Fibroblast of peridontal ligament (primary cell): ENCODE data around the gene RPS6KA5.
A peak's percentile ranks its signal among the peaks of the same experiment; 100 is the strongest.
"Not testable (repeated sequence)": the region's sequence is repeated elsewhere in the genome, so short reads cannot be mapped to it uniquely, and the experiment has no call there.

Experiments
- DNase-seq: peaks from one replicate; pipeline ENCODE4 v3.0.0-alpha.2; 2010; ENCODE audit errors: extremely low read depth

The RPS6KA5 gene

DNA sequence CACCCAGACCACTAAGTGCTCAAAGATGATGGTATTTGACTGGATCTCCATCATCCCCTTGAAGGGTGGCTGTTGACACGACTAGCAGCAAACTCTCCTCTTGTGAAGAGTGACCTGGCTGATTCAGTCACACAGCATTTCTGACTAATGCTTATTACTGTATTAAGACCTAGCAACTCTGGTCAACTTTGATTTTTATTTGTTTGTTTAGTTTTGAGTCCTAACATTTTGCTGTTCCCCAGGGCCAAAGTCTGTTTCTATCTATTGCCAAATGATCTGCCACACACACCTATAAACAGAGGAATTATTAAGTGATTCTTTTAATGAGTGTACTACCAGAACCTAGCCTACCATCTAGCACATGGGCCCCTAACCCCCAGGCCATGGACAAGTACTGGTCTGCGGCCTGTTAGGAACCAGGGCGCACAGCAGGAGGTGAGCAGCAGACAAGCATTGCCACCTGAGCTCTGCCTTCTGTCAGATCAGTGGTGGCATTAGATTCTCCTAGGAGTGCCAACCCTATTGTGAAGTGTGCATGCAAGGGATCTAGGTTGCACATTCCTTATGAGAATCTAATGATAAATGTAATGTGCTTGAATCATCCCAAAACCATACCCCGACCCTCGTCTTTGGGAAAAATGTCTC, 120.0 kb downstream of the RPS6KA5 start:
- DNase-seq, result no peak

DNA sequence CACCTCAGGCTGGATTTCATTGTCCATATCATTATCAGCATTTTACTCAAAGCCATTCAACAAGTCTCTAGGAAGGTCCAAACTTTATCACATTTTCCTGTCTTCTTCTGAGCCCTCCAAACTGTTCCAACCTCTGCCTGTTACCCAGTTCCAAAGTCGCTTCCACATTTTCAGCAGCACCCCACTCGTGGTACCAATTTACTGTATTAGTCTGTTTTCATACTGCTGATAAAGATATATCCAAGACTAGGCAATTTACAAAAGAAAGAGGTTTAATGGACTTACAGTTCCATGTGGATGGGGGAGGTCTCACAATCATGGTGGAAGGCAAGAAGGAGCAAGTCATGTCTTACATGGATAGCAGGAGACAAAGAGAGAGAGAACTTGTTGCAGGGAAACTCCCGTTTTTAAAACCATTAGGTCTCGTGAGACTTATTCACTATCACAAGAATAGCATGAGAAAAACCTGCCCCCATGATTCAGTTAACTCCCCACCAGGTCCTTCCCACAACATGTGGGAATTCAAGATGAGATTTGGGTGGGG, 121.1 kb downstream of the RPS6KA5 start:
- not testable (repeated sequence) for DNase-seq

DNA sequence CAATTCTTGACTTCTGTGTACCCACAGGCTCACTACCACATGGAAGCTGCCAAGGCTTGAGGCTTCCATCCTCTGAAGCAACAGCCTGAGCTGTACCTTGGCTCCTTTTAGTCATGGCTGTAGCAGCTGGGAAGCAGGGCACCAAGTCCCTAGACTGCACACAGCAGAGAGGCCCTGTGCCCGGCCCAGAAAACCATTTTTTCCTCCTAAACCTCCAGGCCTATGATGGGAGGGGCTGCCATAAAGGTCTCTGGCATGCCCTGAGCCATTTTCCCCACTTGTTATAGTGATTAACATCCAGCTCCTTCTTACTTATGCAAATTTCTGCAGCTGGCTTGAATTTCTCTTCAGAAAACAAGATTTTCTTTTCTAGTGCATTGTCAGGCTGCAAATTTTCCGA, 121.8 kb downstream of the RPS6KA5 start:
- no peak for DNase-seq

DNA sequence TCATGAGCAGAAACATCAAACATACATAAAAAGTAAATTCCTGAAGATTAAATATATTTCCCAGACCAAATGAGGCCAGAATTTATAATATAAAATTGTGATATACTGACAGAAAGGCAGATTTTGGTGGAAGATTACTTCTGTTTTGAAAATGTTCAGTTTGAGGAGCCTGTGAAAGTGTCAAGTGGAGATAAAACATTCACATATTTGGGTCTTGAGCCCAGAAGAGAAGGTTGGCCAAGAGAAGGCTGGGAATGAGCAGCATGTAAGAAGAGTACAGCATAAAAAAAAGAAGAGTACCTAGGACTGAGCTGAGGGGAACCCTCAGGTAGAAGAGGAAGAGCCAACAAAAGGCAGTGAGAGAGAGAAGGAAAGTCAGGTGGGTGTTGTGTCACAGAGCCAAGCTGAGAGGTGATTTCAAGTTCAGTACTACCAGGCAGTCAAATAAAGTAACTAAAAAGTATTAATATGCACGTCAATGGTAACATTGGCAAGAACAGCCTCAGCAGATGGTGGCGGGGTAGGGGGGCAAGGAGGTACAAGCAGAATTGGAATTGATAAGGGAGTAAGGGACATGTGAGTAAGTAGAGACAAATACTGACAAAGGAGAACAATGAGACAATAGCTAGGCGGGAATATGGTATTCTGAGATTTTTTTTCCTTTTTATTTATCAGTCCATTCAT, 123.5 kb downstream of the RPS6KA5 start:
- no peak for DNase-seq

DNA sequence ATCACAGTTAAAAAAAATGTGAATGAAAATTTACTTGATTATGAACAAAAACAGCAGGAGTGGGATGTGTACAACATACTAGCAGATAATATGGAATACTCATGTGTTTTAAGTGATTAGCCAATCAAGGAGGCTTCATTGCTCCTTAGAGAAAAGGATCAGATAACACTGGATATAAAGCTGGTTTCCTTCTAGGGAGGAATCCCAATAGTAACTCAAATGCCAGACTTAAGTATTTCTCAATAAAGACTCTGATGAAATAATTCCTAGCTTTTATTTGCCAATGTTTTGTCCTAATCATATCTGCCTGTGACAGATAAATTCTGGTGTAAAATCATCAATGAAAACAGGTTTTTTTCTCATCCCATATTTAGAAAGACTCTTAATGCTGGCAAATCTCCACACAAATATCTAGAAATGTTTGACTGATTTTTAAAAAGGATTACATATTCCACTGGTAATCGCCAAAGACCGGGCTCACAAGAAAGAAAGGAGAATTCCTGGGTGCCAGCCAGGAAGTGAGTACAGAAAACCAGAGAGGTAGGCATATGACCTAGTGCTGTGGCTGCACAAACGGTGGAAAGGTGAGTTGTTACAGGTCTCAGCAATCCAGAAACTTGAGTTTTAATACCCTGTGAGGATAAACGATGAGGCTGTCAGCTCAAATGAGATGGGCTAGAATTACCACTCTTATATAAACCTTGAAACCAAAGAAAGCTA, 135.7 kb downstream of the RPS6KA5 start:
- peak; percentile 65 for DNase-seq

DNA sequence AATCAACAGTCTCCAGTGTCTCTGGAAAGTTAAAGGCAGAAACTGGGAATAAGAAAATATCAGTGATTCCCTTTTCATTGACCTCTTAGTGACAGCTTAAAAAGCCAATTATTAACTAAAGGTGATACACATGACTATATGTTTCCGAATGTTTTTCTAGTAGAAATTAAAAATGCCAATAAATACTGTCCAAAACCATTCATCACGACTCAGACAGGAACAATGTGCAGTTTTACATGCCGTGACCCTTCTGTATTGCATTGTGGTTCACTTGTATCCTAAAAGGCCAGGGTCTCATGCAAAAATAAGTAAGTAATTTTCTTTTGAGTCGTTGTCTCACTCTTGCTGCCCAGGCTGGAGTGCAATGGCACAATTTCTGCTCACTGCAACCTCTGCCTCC, 138.3 kb downstream of the RPS6KA5 start:
- no peak for DNase-seq

DNA sequence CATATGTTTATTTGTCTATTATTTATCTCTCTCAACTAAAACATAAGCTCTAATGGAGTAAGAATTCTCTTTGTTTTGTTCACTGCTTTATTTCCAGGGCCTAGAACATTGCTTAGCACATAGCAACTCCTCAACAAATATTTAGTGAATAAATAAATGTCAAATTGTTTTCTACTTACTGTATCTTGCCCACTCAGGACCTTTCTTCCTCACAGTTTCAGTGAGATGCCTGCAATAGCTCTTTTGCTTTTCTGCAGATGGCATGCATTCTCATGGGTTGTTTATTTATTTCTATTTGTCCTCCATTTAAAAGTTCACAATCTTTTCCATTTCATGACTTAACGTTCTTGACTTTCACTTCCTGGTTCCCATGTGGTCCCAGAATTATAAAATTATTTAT, 149.3 kb downstream of the RPS6KA5 start:
- DNase-seq, result peak; percentile 24

DNA sequence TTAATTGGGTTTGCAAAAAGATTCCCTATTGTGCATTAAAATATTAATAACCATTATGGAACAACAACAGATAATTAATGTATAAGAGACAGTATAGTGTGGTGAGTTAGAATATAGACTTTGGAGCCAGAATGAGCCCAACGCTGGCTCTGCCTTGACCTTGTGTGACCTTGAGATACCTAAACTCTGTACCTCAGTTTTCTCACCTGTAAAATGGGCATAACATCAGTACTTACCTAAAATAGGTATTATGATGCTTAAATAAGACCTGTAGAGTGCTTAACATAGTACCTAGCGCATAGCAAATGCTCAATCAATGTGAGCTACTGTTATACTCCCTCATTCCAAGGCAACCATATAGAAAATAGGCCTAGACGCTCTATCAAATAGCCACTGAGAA, 153.3 kb downstream of the RPS6KA5 start:
- no peak for DNase-seq

DNA sequence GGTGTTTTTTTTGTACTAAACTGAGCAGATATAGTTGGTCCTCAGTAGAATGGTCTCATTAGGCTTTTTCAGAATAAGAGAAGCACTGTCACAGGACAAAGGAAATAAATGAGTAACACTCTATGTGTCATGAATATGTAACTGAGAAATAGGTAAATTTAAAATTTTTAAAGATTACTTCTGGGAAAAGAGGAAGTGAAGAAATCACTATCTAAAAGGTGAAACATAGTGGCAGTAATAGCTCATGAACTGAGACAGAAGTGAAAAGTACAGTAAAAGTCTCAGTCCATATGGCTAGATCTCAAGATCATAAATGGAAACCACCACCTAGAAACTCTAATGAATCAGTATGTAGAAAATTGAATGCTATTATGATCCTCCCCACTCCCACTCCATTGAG, 154.9 kb downstream of the RPS6KA5 start:
- no peak for DNase-seq

DNA sequence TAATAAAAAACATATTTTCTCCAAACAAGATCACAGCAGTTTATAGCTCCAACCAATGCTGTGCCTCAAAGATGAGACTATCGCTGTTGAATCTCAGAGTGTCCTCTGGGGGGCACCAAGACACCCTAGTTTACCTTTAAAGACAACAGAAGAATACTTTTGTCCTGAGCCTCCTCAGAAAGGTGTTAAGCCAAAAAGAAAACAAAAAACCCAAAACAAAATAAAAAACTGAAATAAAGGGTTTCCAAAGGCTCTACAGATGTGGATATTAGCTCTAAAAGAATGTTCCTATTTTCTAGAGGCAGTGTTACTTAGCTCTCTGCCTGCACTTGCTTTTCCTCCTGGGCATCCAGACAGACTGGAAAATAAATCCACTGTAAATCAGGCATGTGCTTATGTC, 157.3 kb downstream of the RPS6KA5 start:
- peak; percentile 77 for DNase-seq

DNA sequence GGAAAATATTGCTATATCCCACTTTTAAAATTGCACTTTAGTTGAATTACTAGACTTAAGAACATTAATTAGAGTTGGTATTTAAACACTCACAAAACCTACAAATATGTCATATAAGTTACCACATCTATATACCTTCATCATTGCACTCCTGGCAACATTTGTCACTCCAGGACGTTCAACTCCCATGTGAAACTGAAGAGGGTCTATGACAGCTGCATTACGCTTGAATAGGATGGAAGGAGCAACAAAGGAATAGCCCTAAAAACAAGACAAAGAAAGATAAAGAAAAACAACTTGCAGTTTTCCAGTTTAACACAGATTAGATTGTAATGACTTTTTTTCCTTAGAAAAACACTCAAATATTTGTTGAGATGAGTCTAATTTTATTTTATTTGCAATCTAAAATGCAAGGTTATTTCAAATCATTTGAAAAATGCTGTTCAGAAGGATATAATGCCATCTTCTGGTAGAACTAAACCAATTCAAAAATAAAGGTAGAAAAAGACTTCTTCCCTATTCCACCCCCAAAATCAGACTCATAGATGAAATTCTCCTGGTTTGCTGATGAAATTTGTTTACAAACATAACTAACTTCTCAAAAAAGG, 159.9 kb downstream of the RPS6KA5 start:
- peak; percentile 47 for DNase-seq

DNA sequence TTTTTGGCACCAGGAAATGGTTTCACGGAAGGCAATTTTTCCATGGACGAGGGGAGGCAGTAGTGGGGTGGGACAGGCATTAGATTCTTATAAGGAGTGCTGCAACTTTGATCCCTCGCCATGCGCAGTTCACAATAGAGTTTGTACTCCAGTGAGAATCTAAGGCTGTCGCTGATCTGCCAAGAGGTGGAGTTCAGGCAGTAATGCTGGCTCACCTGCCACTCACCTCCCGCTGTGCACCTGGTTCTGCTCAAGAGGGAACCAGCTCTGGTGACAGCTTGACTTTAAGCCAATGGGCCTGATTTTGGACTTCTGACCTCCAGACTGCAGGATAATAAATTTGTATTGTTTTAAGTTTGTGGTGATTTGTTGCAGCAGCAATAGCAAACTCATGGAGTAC, 163.4 kb downstream of the RPS6KA5 start:
- DNase-seq, result no peak

DNA sequence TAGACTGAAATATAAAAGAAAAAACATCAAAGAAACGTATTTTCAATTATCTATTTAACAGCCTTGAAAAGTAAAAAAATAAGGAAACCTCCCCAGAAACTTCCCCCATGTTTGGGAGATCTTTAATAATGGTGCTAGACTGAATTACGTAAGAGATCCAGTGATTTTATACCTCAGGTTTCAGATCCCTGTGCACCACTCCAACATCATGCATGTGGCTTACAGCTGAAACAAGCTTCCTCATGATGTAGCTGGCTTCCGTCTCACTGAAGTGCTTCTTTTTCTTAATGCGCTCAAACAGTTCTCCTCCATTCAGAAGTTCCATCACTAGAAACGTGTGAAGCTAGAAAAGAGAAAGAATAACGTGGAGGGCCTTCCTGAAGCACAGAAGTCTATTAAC, 166.2 kb downstream of the RPS6KA5 start:
- no peak for DNase-seq

DNA sequence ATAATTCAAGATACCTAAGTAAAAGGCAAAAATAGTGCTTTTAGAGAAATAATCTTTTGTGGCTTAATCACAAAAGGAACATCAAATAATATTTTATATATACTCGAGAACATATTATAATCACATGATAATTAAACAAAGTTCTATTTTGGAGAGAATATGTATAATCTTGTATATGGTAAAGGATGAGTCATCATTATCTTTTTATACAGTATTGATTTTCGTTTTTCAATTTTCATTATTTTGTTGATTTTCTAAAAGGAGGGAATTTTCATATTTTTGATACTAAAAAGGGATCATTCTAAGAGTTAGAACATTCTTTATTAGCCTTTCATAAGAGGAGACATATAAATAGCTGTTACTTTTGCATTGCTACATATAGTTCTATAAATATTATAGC, 166.9 kb downstream of the RPS6KA5 start:
- no peak for DNase-seq

DNA sequence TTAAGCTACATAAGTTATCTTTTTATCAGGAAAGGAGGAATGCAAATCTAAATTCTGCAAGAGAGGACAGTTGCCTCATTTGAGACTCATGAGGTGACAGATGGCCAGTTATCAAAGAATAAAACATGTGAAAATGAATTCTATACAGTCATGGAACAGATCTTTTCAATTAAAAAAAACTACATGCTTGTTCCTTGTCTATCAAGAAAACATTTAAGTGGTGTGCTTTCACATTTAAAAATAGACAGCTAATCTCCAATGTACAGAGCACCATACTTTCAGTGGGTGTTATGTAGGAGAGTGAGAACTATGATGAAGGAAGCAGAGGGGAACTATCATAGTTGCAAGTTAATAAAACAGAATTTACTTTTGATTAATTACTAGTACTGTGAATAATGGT, 167.5 kb downstream of the RPS6KA5 start:
- DNase-seq, result no peak

DNA sequence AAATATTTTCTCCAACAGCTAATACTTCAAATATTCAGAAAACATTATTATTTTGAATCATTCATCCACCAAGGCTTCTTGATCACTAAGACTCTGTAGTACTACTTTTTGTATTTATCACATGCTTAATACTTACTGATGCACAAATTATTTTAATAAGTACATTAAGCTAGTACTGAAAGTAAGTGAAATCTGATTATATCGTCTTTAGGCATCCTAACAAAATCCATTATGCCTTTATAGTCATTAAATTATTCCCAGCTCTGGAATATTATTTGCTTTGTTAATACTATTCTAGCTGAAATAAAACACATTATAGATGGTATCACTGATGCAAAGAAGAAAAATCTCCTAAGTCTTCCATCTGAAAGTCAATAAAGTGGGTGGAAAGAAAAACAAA, 169.1 kb downstream of the RPS6KA5 start:
- DNase-seq, result no peak

DNA sequence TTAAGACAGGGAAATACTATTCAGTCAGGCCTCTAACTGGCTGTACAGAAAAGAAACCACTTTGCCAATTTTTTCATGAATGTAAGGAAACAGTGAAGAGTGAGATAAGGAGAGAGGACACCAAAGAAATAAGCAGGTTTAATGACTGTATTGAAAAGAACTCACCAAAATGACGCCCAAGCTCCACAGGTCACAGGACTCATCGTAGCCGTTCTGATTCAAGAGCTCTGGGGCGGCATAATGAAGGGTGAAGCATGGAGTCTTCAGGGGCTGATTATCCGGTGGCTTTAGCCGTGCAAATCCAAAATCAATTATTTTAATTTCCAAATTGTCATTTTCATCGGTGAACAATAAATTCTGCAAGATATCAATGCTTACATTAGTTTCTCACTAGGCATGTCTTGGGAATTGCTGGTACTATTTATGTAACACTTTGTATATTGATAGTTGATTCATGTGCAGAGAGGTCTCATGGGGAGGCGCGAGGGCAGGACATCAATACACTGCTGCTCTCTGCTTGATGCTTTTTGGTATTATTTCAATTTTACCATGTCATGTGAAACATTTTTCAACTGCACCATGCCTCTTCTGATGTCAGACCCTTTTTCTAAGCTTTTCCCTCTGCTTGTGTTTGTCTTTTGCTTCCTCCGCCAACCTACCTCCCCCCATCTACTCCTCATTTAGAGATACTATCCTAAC, 170.0 kb downstream of the RPS6KA5 start:
- no peak for DNase-seq

DNA sequence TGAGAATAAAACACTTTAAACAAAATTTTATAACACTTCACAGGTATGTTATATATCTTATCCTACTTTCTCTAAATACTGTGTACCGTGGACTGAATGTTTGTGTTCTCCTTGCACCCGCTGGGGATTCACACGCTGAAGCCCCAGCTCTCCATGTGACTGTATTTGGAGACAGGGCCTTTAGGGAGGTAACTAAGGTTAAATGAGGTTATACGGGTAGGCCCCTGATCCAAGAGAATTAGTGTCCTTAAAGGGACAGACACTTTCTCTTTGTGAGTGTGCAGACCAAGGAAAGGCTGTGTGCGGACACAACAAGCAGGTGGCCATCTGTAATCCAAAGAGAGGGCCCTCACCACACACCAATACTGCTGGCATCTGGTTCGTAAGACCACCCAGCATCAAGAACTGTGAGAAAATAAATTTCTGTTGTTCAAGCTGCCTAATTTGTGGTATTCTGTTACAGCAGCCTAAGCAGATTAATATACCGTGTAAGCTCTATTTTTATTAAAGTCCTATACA, 174.1 kb downstream of the RPS6KA5 start:
- no peak for DNase-seq

DNA sequence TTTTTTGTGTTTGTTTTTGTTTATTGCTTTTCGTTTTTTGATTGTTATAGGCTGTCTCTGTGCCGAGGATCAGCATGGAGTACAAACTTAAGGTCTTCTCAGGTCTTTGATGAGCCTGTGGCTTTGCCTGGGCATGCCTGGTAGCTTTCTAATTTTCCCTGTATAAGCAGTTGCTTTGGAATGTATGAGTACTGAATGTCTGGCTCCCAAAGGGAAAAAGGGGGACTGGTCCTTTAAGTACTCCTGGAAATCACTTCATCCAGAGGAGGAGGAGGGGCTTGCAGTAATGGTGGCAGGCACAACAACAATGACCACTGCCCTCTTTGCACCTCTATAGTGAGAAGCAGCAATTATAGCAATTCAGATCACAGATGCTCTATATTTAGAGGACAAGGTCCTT, 176.7 kb downstream of the RPS6KA5 start:
- peak; percentile 41 for DNase-seq

DNA sequence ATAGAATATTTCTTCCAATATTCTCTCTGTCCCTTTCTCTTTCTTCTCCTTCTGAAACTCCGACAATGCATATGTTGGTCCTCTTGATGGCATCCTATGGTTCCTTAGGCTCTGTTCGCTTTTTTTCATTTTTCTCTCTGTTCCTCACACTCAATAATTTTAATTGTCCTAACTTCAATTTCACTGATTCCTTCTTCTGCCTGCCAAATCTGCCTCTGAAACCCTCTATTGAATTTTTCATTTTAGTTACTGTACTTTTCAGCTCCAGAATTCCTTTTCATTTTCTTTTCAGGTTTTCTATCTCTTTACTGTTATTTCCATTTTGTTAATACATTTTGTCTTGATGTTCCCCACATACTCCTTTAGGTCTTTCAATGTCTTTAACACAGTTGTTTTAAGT, 177.2 kb downstream of the RPS6KA5 start:
- DNase-seq, result no peak

DNA sequence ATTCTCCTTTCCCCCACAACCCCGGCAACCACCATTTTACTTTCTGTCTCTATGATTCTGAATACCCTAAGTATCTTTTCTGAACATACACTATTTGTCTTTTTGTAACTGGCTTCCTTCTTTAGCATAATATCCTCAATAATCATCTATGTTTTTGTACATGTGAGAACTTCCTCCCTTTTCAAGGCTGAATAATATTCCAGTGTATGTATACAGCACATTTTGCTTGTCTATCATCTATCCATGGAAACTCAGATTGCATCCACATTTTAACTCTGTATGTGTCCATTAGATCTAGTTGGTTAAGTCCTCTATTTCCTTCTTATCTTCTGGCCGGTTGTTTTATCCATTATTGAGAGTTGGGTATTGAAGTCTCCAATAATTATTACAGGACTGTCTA, 180.2 kb downstream of the RPS6KA5 start:
- no peak for DNase-seq

DNA sequence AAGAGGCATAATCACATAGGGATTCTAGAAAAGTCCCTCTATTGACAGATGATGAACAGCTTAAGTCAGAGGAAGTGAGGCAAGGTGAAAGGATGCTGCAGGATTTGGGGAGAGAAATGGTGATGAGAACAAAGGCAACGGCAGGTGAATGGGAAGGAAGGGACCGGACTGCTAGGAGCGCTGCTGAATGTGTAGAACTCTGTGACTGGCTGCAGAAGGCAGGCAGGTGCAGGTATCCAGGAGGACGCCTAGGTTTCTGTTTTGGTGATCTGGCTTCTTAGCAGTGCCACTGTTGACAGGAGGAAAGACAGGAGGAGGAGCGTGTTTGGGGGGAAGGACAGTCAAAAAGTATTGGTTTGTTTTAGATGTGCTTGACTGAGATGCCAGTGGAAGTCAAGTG, 185.8 kb downstream of the RPS6KA5 start:
- DNase-seq, result no peak
